Measurements from ENCODE around the gene FGGY. TPM values are rescaled to one million over a fixed set of nuclear protein-coding genes. Genes with fewer than 3 reads are reported as not detected.

FGGY gene
- total RNA-seq, 1 donor from 2014 or later = 18.2 TPM

DNA sequence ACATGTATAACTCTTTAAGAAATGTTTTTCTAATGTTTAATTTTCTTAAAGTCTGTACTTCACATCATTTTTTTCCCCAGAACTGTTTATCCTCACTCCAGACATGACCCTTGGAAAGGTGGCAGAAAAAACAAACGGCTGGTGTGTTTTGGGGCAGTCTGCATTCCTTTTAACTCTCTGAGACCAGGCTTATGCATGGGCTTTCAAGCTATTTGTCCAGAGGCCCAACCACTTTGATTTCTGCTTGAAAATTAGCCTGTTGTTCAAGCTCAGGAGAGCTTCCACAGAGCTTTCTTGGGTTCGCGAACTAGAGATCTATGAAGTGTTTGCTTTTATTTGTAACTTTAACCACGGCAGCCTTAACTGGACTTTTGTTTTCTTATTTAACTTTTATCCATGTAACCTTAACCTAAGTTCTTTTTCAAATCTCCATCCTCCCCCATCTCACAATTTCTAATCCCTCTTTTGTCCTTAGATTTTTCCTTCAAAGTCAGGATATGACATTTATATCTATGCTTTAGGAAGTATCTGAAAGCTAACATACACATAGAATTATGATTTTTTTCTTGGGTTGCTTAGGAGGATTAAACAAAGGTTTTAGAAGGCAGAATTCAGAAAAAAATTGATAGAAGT lies 111.8 kb downstream of the FGGY start:
- Mint-ChIP-seq H3K9me3 (ENCODE audit: low read depth) (no peaks in the 10 kb centered on the region), H3K4me1 (ENCODE audit: low read depth) (peaks cover 9% of the 10 kb centered on the region), H3K4me3 (ENCODE audit: low read depth) (no peak overlapping the region), H3K27ac (peak overlapping the region; percentile 84), H3K27me3 (no peaks in the 10 kb centered on the region), H3K36me3 (ENCODE audit: insufficient read depth) (peaks cover 2% of the 10 kb centered on the region)
- DNase-seq (ENCODE audit: low spot score, unreplicated experiment) = no peak
- no peak for TF ChIP-seq CTCF (IDR thresholded peaks at IDR 0.05; ENCODE audit: unreplicated experiment)

DNA sequence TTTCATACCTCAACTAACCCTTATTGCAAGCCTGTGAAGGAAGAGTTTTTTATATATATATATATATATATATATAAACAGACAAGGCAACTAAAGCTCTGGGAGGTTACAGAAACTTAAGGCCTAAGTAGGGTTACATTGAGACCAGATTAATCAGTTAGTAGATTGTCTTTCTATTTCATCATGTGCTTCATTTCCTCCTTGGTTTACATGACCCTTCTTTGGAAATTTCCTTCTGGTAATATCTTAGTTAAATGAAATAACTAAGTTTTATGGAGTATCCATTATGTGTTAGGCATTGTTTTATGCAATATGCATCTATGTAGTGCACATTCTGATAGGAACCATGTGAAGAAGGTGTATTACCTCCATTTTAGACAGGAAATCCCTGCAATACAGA lies 112.7 kb downstream of the FGGY start:
- peaks cover 9% of the 10 kb centered on the region for H3K4me1 Mint-ChIP-seq (ENCODE audit: low read depth)
- DNase-seq (ENCODE audit: low spot score, unreplicated experiment) = no peak
- TF ChIP-seq CTCF (IDR thresholded peaks at IDR 0.05; ENCODE audit: unreplicated experiment) = no peak
- no peaks in the 10 kb centered on the region for H3K27me3 Mint-ChIP-seq
- no peak overlapping the region for H3K27ac Mint-ChIP-seq
- H3K9me3 Mint-ChIP-seq (ENCODE audit: low read depth) = no peaks in the 10 kb centered on the region
- no peak overlapping the region for H3K4me3 Mint-ChIP-seq (ENCODE audit: low read depth)
- H3K36me3 Mint-ChIP-seq (ENCODE audit: insufficient read depth) = peaks cover 2% of the 10 kb centered on the region

DNA sequence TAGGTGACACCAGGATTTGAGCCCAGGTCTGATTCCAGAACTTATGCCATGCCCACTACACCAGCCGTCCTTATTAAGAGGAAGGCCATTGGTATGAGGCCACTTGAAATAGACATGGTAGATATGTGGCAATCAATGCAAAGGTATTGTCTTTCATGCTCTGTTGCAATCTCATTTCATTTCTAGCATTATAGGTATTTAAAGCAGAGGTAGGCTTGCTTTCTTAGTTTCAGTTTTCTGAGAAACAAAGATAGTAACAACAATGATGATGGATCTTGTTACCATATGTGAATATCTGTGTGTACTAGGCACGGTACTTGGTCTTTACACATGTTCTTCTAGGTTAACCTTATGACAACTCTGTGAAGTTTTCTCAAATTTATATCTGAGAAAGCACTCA lies 113.1 kb downstream of the FGGY start:
- no peak for TF ChIP-seq CTCF (IDR thresholded peaks at IDR 0.05; ENCODE audit: unreplicated experiment)

DNA sequence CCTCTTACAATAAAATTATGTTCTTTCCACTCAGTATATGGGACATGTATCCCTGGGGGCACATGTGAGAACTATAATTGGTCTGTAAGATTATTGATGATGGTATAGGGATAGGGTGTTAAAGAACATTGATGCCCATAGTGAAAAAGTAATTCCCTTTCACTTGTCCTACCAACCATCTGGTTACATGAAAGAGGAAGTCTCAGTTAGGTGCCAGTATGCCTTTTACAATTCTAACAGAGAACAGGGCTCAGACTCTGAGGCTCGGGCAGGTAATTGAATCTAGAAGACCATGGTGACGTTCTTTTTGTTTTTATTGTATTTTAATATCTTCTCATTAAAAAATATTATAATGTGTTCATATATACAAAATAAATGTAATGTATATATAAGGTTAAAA lies 113.6 kb downstream of the FGGY start:
- peaks cover 9% of the 10 kb centered on the region for H3K4me1 Mint-ChIP-seq (ENCODE audit: low read depth)
- H3K36me3 Mint-ChIP-seq (ENCODE audit: insufficient read depth) = peaks cover 2% of the 10 kb centered on the region
- no peak for TF ChIP-seq CTCF (IDR thresholded peaks at IDR 0.05; ENCODE audit: unreplicated experiment)
- H3K9me3 Mint-ChIP-seq (ENCODE audit: low read depth) = no peaks in the 10 kb centered on the region
- DNase-seq (ENCODE audit: low spot score, unreplicated experiment) = no peak
- H3K27ac Mint-ChIP-seq = no peak overlapping the region
- no peak overlapping the region for H3K4me3 Mint-ChIP-seq (ENCODE audit: low read depth)
- H3K27me3 Mint-ChIP-seq = no peaks in the 10 kb centered on the region

More for the DNA sequence above, 113.1 kb downstream of the FGGY start:
- Mint-ChIP-seq H3K27ac (no peak overlapping the region), H3K27me3 (no peaks in the 10 kb centered on the region), H3K36me3 (ENCODE audit: insufficient read depth) (peaks cover 2% of the 10 kb centered on the region), H3K4me1 (ENCODE audit: low read depth) (peaks cover 9% of the 10 kb centered on the region), H3K4me3 (ENCODE audit: low read depth) (no peak overlapping the region), H3K9me3 (ENCODE audit: low read depth) (no peaks in the 10 kb centered on the region)
- no peak for DNase-seq (ENCODE audit: low spot score, unreplicated experiment)

DNA sequence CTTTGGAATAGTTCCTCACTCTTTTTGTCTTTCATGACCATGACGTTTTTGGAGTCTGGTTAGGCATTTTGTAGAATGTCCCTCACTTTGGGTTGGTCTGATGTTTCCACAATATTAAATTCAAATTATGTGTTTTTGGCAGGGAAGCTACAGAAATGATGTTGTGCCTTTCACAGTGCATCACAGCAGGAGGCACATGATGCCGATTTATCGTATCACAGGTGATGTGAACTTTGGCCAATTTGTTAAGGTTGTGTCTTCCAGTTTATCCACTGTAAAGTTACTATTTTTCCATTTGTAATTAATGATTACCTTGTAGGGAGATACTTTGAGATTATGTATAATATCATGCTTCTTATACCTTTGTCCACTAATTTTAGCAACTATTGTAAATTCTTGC lies 114.3 kb downstream of the FGGY start:
- no peak for TF ChIP-seq CTCF (IDR thresholded peaks at IDR 0.05; ENCODE audit: unreplicated experiment)
- H3K9me3 Mint-ChIP-seq (ENCODE audit: low read depth) = no peaks in the 10 kb centered on the region
- peaks cover 9% of the 10 kb centered on the region for H3K4me1 Mint-ChIP-seq (ENCODE audit: low read depth)
- no peak overlapping the region for H3K27ac Mint-ChIP-seq
- no peaks in the 10 kb centered on the region for H3K27me3 Mint-ChIP-seq
- no peak overlapping the region for H3K4me3 Mint-ChIP-seq (ENCODE audit: low read depth)
- DNase-seq (ENCODE audit: low spot score, unreplicated experiment) = no peak
- peaks cover 2% of the 10 kb centered on the region for H3K36me3 Mint-ChIP-seq (ENCODE audit: insufficient read depth)
